ENCODE results near the gene FAM162B.
"Not testable (repeated sequence)": the region's sequence is repeated elsewhere in the genome, so short reads cannot be mapped to it uniquely, and the experiment has no call there.

The FAM162B gene

GRCh38 chr6:116764961-116765841 lies at the start of gene FAM162B:
Gene FAM162B (minus strand): TSS chr6:116765719. CDS start chr6:116765576, 143 bp downstream.
- no peak for DNase-seq

DNA sequence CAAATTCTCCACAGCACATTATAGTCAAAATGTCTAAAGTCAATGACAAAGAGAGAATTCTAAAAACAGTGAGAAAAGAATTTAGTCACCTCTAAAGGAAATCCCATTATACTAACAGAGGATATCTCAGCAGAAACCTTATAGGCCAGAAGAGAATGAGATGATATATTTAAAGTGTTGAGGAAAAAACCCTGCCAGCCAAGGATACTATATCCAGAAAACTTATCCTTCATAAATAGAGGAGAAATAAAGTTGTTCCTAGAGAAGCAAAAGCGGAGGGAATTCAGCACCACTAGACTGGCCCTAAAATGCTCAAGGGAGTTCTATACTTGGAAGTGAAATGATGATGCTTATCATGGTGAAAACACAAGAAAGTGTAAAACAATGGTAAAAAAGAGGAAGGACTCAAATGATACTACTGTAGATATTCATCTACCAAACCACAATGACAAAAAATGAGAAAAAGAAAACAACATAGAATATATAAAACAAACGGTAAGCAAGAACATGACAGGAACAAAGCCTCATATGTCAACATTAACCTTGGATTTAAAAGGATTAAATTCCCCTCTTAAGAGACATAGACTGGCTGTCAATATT lies 46.6 kb upstream of the FAM162B start:
- no peak for DNase-seq

DNA sequence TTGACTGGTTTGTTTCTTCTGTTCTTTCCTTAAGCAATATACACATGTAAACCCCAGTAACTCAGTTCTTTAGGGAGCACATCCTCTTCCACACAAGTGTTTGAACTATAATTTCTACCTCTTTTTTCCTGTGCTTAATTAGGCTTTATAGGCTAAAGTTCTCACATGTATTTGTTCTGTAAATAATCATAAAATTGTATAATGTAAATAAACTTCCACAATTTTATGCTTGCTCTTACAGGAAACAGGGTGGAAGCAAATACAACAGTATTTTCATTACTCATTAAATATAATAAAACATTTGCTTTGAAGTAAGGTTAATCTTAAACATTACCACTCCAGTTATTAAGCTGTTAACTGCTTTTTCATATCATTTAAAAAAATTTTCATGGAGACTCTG lies 36.5 kb upstream of the FAM162B start:
- no peak for DNase-seq

- no peak for DNase-seq
Observed at GRCh38 chr6:116799945-116800344, 34.4 kb upstream of the FAM162B start.

- no peak for DNase-seq
Observed at GRCh38 chr6:116797585-116797984, 32.1 kb upstream of the FAM162B start.

- DNase-seq = no peak
Observed at GRCh38 chr6:116793224-116793623, 27.7 kb upstream of the FAM162B start.

- DNase-seq = no peak
Observed at GRCh38 chr6:116783852-116784251, 18.3 kb upstream of the FAM162B start.

DNA sequence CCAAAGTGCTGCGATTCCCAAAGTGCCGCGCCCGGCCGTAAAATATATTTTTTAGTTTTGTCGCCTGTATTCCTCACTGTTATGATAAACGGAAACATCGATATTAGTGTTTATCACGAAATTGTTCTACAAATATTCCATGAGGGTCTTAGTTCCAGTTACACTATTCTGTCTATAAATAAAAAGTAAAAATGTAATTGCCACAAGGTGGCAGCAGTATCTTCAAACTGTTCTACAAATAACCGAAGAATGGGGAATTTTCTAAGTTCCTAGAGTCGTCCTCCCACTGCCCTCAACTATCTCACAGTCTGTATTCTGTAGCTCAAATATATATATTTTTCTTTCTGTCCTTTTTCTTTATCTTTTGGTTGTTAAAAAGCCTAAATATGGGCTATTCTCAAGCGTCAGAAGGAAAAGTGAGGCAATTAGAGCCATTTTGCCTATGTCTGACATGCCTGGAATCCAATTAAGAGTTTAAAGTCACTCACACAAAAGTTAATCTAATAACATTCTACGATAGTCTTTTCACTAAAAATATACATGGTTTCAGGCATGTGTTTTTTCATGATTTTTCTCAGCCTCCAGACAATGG lies 14.2 kb upstream of the FAM162B start:
- no peak for DNase-seq

DNA sequence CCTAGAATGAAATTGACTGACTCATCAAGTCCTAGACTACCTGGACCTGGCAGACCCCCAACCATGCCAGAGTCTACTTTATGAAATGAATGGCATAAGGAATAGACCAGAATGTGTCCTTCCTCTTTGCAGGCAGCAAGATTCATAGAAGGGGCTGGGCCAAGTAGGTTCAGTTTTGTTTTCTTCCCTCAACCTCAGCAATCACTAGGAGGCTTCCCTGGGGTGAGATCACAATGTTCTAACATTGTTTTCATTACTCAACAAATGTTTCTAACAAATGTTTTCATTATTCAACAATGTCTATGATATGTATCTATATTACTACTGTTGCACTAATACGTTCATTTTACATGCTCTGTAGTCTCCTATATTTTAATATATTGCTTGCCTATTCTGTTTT lies 8.4 kb upstream of the FAM162B start:
- no peak for DNase-seq

GRCh38 chr6:116772450-116772849 lies 6.9 kb upstream of the FAM162B start:
- no peak for DNase-seq

DNA sequence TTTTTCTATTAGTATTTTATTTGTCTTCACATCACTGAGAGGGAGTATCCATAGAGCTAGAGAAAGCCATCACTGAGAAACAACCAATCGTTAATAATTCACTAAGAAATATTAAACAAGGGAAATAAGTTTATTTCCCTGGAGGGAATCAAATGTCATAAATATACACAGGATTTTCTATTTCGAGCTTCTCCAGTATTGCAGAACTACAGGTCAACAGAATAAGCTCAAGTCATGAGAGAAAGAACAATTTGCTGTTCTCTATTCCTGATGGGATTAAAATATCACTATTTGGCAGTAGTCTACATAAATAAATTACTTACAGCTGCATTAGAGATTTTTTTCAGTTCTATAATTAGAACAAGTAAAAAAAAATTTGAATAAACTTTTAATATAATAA lies 2.2 kb upstream of the FAM162B start:
- no peak for DNase-seq

GRCh38 chr6:116766506-116767176 lies 1.1 kb upstream of the FAM162B start:
- no peak for DNase-seq

DNA sequence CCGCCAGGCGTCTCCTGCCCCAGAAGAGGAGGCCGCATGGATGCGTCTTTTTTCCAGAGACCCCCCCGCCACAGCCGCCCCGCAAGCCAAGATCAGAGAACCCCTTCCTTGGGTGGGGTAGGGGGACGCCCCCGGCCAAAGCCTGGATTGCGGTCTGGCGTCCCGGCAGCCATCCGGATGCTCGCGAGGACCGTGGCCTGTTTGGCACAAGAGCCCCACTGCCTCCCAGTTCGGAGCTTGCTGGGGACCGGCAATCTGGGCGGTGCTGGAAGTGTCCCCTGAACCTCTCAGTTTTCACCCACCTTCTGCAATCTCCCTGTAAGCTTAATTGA lies 924 bp downstream of the FAM162B start:
- DNase-seq = no peak

- DNase-seq = no peak
Observed at GRCh38 chr6:116763906-116764628, 1.5 kb downstream of the FAM162B start.

GRCh38 chr6:116763048-116763447 lies 2.5 kb downstream of the FAM162B start:
- no peak for DNase-seq

DNA sequence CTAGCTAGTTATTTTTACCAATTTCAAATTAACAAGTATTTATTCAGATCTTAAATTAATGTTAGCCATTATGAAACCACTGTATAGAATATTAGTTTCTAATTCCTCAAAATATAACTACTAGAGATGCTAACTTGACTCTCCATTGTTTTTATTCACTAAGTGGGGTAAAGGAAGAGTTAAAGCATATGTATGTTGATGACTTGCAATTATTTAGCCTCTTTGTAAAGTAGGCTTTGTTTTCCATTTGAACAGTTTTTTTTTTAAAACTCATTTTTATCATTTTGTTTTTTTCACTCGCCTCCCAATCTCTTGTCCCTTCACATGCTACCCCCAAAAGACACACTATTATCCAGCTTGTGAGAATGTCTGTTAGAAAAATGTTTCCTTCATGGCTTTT lies 3.3 kb downstream of the FAM162B start:
- DNase-seq = no peak

- no peak for DNase-seq
Observed at GRCh38 chr6:116761779-116762178, 3.7 kb downstream of the FAM162B start.

- no peak for DNase-seq
Observed at GRCh38 chr6:116745176-116745575, 20.3 kb downstream of the FAM162B start.

DNA sequence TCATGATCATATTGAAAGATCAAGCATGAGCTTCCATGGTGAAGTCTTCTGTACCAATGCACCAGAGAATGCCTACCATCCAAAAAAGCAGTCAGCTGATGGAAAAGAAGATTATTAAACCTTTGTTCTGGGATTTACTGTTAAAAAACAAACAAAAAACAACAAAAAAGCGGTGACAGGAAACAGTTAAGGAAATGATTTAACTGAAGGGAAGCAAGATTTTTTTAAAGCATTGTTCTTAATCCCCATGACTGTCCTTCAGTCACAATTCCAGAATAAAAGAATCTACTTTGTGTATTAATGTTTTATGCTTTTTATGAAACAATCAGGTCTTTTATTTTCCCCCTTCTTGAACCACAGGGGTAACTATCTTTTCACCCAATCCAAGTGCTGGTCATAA lies 23.9 kb downstream of the FAM162B start:
- DNase-seq = no peak

- DNase-seq = not testable (repeated sequence)
Observed at GRCh38 chr6:116740486-116740885, 25.0 kb downstream of the FAM162B start.

- DNase-seq = no peak
Observed at GRCh38 chr6:116737004-116737403, 28.5 kb downstream of the FAM162B start.

DNA sequence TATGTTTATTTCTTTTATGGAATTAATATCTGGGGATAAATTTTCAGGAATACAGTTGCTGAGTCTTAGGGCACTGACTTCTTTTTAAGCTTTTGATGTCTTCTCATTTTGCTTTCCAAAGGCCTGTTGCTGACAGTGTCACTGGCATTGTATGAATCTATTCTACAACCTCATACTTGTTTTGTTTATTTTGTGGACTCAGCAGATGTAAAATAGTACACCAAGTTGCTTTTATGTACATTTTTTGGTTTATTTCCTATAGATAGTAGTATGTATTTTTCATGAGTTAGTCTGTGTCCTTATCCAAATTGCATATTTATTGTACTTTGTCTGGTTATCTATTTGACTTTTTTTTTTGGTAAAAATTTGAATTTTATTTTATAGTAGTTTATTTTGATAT lies 35.0 kb downstream of the FAM162B start:
- DNase-seq = no peak

DNA sequence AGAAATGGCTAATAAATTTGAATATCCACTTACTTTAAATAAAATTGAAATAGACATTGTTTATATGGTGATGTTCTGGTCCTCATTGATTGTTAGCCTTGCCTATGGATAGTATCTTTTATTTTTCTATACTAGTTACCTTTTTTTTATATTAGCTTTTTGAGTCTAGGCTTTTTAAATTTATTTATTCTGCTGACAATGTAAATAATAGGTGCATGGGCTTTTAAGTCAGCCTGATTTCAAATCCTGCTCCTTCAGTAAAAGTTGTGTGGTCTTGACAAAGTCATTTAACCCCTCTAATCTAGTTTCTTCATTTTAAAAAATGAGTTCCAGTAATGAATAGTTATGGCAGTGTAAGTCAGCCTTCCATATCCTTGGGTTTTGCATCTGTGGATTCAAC lies 38.6 kb downstream of the FAM162B start:
- DNase-seq = no peak

All from cerebellar nuclear complex (tissue), 1 donor.